H1 (cell line): ENCODE data around the gene DPF3. TPM values are rescaled to one million over a fixed set of nuclear protein-coding genes. Genes with fewer than 3 reads are reported as not detected.

Source experiments
- CTCF ChIA-PET: fragments of 300-600 bp; sonication (Branson Sonifier 250); formaldehyde crosslinking; loops from one replicate; lab custom pipeline; 2021; ENCODE audit not compliant: partially characterized antibody; lab: Charles Lee
- POLR2A ChIA-PET: fragments of 300-600 bp; sonication (Branson Sonifier 250); formaldehyde crosslinking; loops from one replicate; lab custom pipeline; 2021; ENCODE audit warnings: inconsistent platforms; ENCODE audit not compliant: partially characterized antibody; lab: Charles Lee
- DNase-seq, 2 experiments: peaks; one replicate each; pipeline versions ENCODE4 v3.0.0 to v3.0.0-alpha.2; 2010 to 2022; ENCODE audit warnings: low spot score in 2 of 2, low read depth in 1 of 2, mixed read lengths in 1 of 2
- FAIRE-seq: peaks from 2 replicates; lab custom pipeline; 2011; peaks lifted over from hg19 to GRCh38; lab: Jason Lieb, UNC
- H2AFZ ChIP-seq: 2 replicates; pipeline ENCODE4 v1.8.1; 2012; ENCODE audit warnings: low read length, inconsistent platforms
- H2AK5ac ChIP-seq: 2 replicates; pipeline ENCODE4 v1.6.1; 2013; ENCODE audit warnings: low read depth, low read length
- H2BK120ac ChIP-seq: replicated peaks from 2 replicates; pipeline ENCODE3; 2013; ENCODE audit warnings: low read depth, low read length, inconsistent platforms
- H2BK12ac ChIP-seq: 2 replicates; pipeline ENCODE4 v1.6.1; 2013; ENCODE audit warnings: low read depth, low read length
- H2BK15ac ChIP-seq: 2 replicates; pipeline ENCODE4 v1.6.1; 2013; ENCODE audit warnings: low read length
- H2BK20ac ChIP-seq: 2 replicates; pipeline ENCODE4 v1.6.1; 2013; ENCODE audit warnings: low read length
- H2BK5ac ChIP-seq: 2 replicates; pipeline ENCODE4 v1.6.1; 2013; ENCODE audit warnings: low read depth, low read length
- H3K14ac ChIP-seq: 2 replicates; pipeline ENCODE4 v1.6.1; 2013; ENCODE audit warnings: inconsistent platforms; ENCODE audit not compliant: insufficient read length
- H3K18ac ChIP-seq: 2 replicates; pipeline ENCODE4 v1.6.1; 2013; ENCODE audit warnings: low read length; ENCODE audit errors: extremely low read depth
- H3K23ac ChIP-seq: 2 replicates; pipeline ENCODE4 v1.6.1; 2013; ENCODE audit warnings: inconsistent platforms; ENCODE audit not compliant: insufficient read length
- H3K23me2 ChIP-seq: 2 replicates; pipeline ENCODE4 v1.6.1; 2013; ENCODE audit warnings: low read depth, low read length
- H3K27ac ChIP-seq: 2 replicates; pipeline ENCODE4 v1.6.1; 2011; ENCODE audit warnings: low read depth, low read length, inconsistent platforms
- H3K27me3 ChIP-seq, 4 experiments: replicated peaks in 1 of 4; 1 replicate in 1 of 4; 2 replicates in 3 of 4; pipeline versions ENCODE4 v1.6.1 to v1.8.1; 2011 to 2013; ENCODE audit warnings: low read length in 3 of 4, mild to moderate bottlenecking in 3 of 4, inconsistent platforms in 2 of 4, mixed read lengths in 2 of 4, moderate library complexity in 1 of 4; ENCODE audit not compliant: control insufficient read depth in 3 of 4, insufficient read depth in 3 of 4; ENCODE audit errors: extremely low read depth in 1 of 4
- H3K36me3 ChIP-seq, 4 experiments: 2 replicates each; pipeline versions ENCODE4 v1.6.1 to v1.8.1; 2011 to 2013; ENCODE audit warnings: mild to moderate bottlenecking in 4 of 4, low read length in 3 of 4, moderate library complexity in 2 of 4, control low read depth in 1 of 4, inconsistent platforms in 1 of 4; ENCODE audit not compliant: insufficient read depth in 4 of 4, control insufficient read depth in 2 of 4
- H3K4ac ChIP-seq: replicated peaks from 2 replicates; pipeline ENCODE3; 2013; ENCODE audit warnings: low read length, low read depth, mixed read lengths, inconsistent platforms; ENCODE audit not compliant: insufficient read length
- H3K4me1 ChIP-seq, 4 experiments: replicated peaks in 1 of 4; 1 replicate in 1 of 4; 2 replicates in 3 of 4; pipeline versions ENCODE4 v1.6.1 to v1.8.1; 2011 to 2013; ENCODE audit warnings: low read length in 3 of 4, inconsistent platforms in 2 of 4, mixed read lengths in 1 of 4; ENCODE audit not compliant: insufficient read depth in 4 of 4, control insufficient read depth in 3 of 4
- H3K4me2 ChIP-seq, 2 experiments: 2 replicates each; pipeline versions ENCODE4 v1.6.1 to v1.8.1; 2011 to 2013; ENCODE audit warnings: low read depth in 2 of 2, low read length in 2 of 2, control low read depth in 1 of 2, inconsistent platforms in 1 of 2, mild to moderate bottlenecking in 1 of 2; ENCODE audit not compliant: insufficient read depth in 1 of 2
- H3K4me3 ChIP-seq, 4 experiments: fragments of 200-600, 300-600 bp in 1 of 4; sonication (generic), shearing (Covaris generic), sonication (Bioruptor Twin) in 1 of 4; 2 replicates each; pipeline versions ENCODE4 v1.5.1 to v1.8.1; 2011 to 2016; ENCODE audit warnings: low read length in 4 of 4, low read depth in 3 of 4, control low read depth in 2 of 4, inconsistent platforms in 2 of 4, mild to moderate bottlenecking in 2 of 4, mixed read lengths in 1 of 4, moderate library complexity in 1 of 4; ENCODE audit not compliant: insufficient read depth in 2 of 4; ENCODE audit errors: extremely low read depth in 1 of 4
- H3K56ac ChIP-seq: replicated peaks from 2 replicates; pipeline ENCODE3; 2013; ENCODE audit warnings: low read depth, mild to moderate bottlenecking, mixed read lengths, low read length, inconsistent platforms; ENCODE audit not compliant: insufficient read length
- H3K79me1 ChIP-seq: 2 replicates; pipeline ENCODE4 v1.6.1; 2013; ENCODE audit warnings: low read depth, low read length, control low read depth
- H3K79me2 ChIP-seq, 2 experiments: 2 replicates each; pipeline versions ENCODE4 v1.6.1 to v1.8.1; 2012 to 2013; ENCODE audit warnings: low read length in 2 of 2, mild to moderate bottlenecking in 2 of 2, inconsistent platforms in 1 of 2; ENCODE audit not compliant: insufficient read depth in 2 of 2, control insufficient read depth in 1 of 2
- H3K9ac ChIP-seq, 4 experiments: replicated peaks in 1 of 4; 1 replicate in 1 of 4; 2 replicates in 3 of 4; pipeline versions ENCODE4 v1.6.1 to v1.8.1; 2011 to 2013; ENCODE audit warnings: low read depth in 3 of 4, low read length in 3 of 4, control low read depth in 2 of 4, mild to moderate bottlenecking in 2 of 4, moderate library complexity in 2 of 4, inconsistent platforms in 1 of 4; ENCODE audit errors: extremely low read depth in 1 of 4
- H3K9me3 ChIP-seq, 2 experiments: 2 replicates each; pipeline versions ENCODE4 v1.6.1 to v1.8.1; 2012 to 2013; ENCODE audit warnings: mild to moderate bottlenecking in 2 of 2, moderate library complexity in 2 of 2, control low read depth in 1 of 2, inconsistent platforms in 1 of 2, low read depth in 1 of 2, low read length in 1 of 2, mixed read lengths in 1 of 2; ENCODE audit not compliant: insufficient read depth in 2 of 2
- H4K20me1 ChIP-seq, 2 experiments: replicated peaks in 1 of 2; 2 replicates each; pipeline versions ENCODE3 to v1.8.1; 2011 to 2013; ENCODE audit warnings: inconsistent platforms in 2 of 2, low read length in 2 of 2, mild to moderate bottlenecking in 1 of 2; ENCODE audit not compliant: insufficient read depth in 2 of 2, control insufficient read depth in 1 of 2
- H4K5ac ChIP-seq: 2 replicates; pipeline ENCODE4 v1.6.1; 2013; ENCODE audit warnings: low read length, low read depth, mixed read lengths, inconsistent platforms; ENCODE audit not compliant: insufficient read length
- H4K8ac ChIP-seq: 2 replicates; pipeline ENCODE4 v1.8.0; 2013; ENCODE audit warnings: mild to moderate bottlenecking, moderate library complexity, low read length, inconsistent platforms; ENCODE audit not compliant: insufficient read depth; ENCODE audit errors: extremely low read depth
- H4K91ac ChIP-seq: replicated peaks from 2 replicates; pipeline ENCODE3; 2013; ENCODE audit warnings: low read length, mixed read lengths, inconsistent platforms; ENCODE audit not compliant: insufficient read length
- CTBP2 ChIP-seq: IDR thresholded peaks from 2 replicates; pipeline ENCODE4 v1.7.0; 2011; ENCODE audit warnings: borderline replicate concordance, mild to moderate bottlenecking, moderate library complexity, mixed read lengths, low read length; ENCODE audit not compliant: insufficient read depth, insufficient read length
- EZH2 ChIP-seq: fragments of 200-600 bp; sonication (generic); IDR thresholded peaks from 2 replicates; pipeline ENCODE4 v1.7.1; 2012; ENCODE audit warnings: low read depth, mild to moderate bottlenecking, moderate library complexity, low read length, inconsistent platforms; ENCODE audit not compliant: severe bottlenecking
- GABPA ChIP-seq: IDR thresholded peaks from 2 replicates; pipeline ENCODE4 v1.6.1; 2011; ENCODE audit warnings: mild to moderate bottlenecking, low read length, moderate library complexity, borderline replicate concordance; ENCODE audit not compliant: insufficient read depth
- GTF2F1 ChIP-seq: IDR thresholded peaks from 2 replicates; pipeline ENCODE4 v1.6.1; 2012; ENCODE audit warnings: low read depth, low read length, improper control_type of control experiment, borderline replicate concordance
- JUND ChIP-seq: IDR thresholded peaks from 2 replicates; pipeline ENCODE4 v1.6.1; 2011; ENCODE audit warnings: mild to moderate bottlenecking, improper control_type of control experiment, low read length
- KDM1A ChIP-seq: fragments of 200-600, 300-600 bp; sonication (generic); IDR thresholded peaks from 2 replicates; pipeline ENCODE4 v1.7.1; 2016; ENCODE audit warnings: mild to moderate bottlenecking, low read length, borderline replicate concordance
- KDM4A ChIP-seq: IDR thresholded peaks from one replicate; pipeline ENCODE4 v1.7.1; 2012; ENCODE audit warnings: low read depth, mild to moderate bottlenecking, moderate library complexity, low read length, inconsistent platforms; ENCODE audit not compliant: severe bottlenecking
- PHF8 ChIP-seq: fragments of 200-600 bp; sonication (generic); conservative IDR thresholded peaks from 2 replicates; pipeline ENCODE4 v1.7.1; 2012; ENCODE audit warnings: low read depth, mild to moderate bottlenecking, inconsistent platforms, low read length, moderate library complexity
- SIN3A ChIP-seq, 2 experiments: IDR thresholded peaks in 1 of 2; conservative IDR thresholded peaks in 1 of 2; 2 replicates each; pipeline ENCODE4 v1.6.1; 2011 to 2012; ENCODE audit warnings: low read length in 2 of 2, improper control_type of control experiment in 1 of 2, low read depth in 1 of 2, mild to moderate bottlenecking in 1 of 2
- SUZ12 ChIP-seq: fragments of 200-600 bp; sonication (generic); IDR thresholded peaks from 2 replicates; pipeline ENCODE4 v1.6.1; 2012; ENCODE audit warnings: mild to moderate bottlenecking, inconsistent platforms, low read length, moderate library complexity, mixed read lengths
- TAF7 ChIP-seq: optimal IDR thresholded peaks from 2 replicates; pipeline ENCODE3; 2011; ENCODE audit warnings: low read depth, mild to moderate bottlenecking, inconsistent platforms, low read length, moderate library complexity, borderline replicate concordance
- TCF12 ChIP-seq: IDR thresholded peaks from 2 replicates; pipeline ENCODE4 v1.6.1; 2011; ENCODE audit warnings: low read depth, mild to moderate bottlenecking, low read length
- YY1 ChIP-seq: IDR thresholded peaks from 2 replicates; pipeline ENCODE4 v1.6.1; 2011; ENCODE audit warnings: low read depth, mild to moderate bottlenecking, low read length
- ZNF274 ChIP-seq: IDR thresholded peaks from 2 replicates; pipeline ENCODE4 v1.7.0; 2012; ENCODE audit warnings: low read length, borderline replicate concordance; ENCODE audit errors: extremely low read depth
- WGBS, 2 experiments: shearing (Covaris generic) in 1 of 2; methylation state at CpG; one replicate each; pipeline versions ENCODE4 v1.1.6 to v1.1.7; 2013 to 2015; ENCODE audit warnings: low lambda C conversion rate in 2 of 2, mixed read lengths in 2 of 2, inconsistent platforms in 1 of 2, low coverage in 1 of 2, missing lambda C conversion rate in 1 of 2; ENCODE audit not compliant: insufficient replicate concordance in 2 of 2, insufficient coverage in 1 of 2, insufficient read length in 1 of 2; ENCODE audit errors: extremely low coverage in 1 of 2, missing lambda C conversion rate in 1 of 2; 5-methylcytosine and 5-hydroxymethylcytosine counted together
- polyA plus RNA-seq, 7 experiments: library from polyadenylated mRNA; depleted of rRNA in 3 of 7; stranded (reverse) in 5 of 7; unstranded in 2 of 7; fragments of >200 nt in 5 of 7; fragments of 200-250 nt in 2 of 7; gene quantifications; 1 replicate in 5 of 7; 2 replicates in 1 of 7; 4 replicates in 1 of 7; pipeline versions ENCODE4 v1.2.1 to v1.2.3, GENCODE V29; 2011 to 2013; ENCODE audit warnings: missing spikeins in 2 of 7, mixed read lengths in 2 of 7
- total RNA-seq: library from RNA; stranded (reverse); fragmentation: NEBNext Ultra II Directional; extraction: Animal tissue kit (Norgen Biotek cat#: 25700); gene quantifications from 2 replicates; pipeline ENCODE4 v1.2.1, GENCODE V29; 2021

The DPF3 gene
- total and polyA plus RNA-seq, 2 of the 8 experiments (the other 6 are each of a cell fraction or from before 2014, with no cell fraction given): 0.19 TPM; not detected in 1

DNA sequence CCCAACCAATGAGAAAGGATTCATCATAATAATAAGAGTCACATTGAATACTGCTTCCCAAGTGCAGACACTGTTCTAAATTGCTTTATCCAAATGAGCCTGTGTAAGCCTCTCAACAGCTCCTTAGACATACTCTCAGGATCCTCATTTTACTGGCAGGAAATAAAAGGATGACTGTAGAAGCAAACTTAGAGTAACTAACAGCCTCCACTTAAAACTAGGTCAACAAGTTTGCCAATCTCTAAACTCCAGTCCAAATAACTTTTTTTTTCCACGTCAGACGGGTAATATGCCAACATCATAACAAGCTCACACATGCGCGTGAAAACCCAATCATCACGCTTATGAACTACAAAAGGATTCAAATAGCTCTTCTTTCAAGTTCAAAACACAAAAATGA, 15.3 kb upstream of the DPF3 start:
- CTCF ChIA-PET: interaction anchor here (0.7 to 1.8 kb wide), 9 partner anchors 11 to 460 kb away, joined by 3 to 10 read pairs (median 4); no protein-coding TSS in a partner anchor
- H2AFZ ChIP-seq: no peak overlapping the region
- TF ChIP-seq KDM1A (no peak), TAF7 (no peak), TCF12 (no peak), KDM4A (no peak), GABPA (no peak), SUZ12 (no peak), EZH2 (no peak), PHF8 (no peak), JUND (no peak), GTF2F1 (no peak), CTBP2 (no peak), SIN3A (conservative IDR thresholded peaks at IDR 0.05 in 1 of 2, IDR thresholded peaks at IDR 0.05 in 1 of 2; ENCODE audit: low read depth in 1 of 2, low read length in 2 of 2) (no peak), ZNF274 (no peak), YY1 (no peak)

More for the DNA sequence above, 15.3 kb upstream of the DPF3 start:
- Histone ChIP-seq H3K9me3 (no peaks in the 10 kb centered on the region), H3K79me2 (no peaks in the 10 kb centered on the region), H3K36me3 (no peaks in the 10 kb centered on the region), H3K23me2 (no peaks in the 10 kb centered on the region), H4K5ac (no peak overlapping the region), H3K14ac (no peak overlapping the region), H3K4me2 (no peak overlapping the region), H3K18ac (no peak overlapping the region), H2BK5ac (no peak overlapping the region), H2BK20ac (no peak overlapping the region), H3K4ac (no peak overlapping the region), H4K20me1 (no peaks in the 10 kb centered on the region), H3K23ac (no peak overlapping the region), H3K79me1 (no peaks in the 10 kb centered on the region), H3K27ac (no peak overlapping the region), H3K4me1 (peaks cover 0 to 11% (median 0%) of the 10 kb centered on the region in 4 experiments; a peak in 3 of 7 replicates), H2BK15ac (no peak overlapping the region), H3K27me3 (no peaks in the 10 kb centered on the region), H4K8ac (no peak overlapping the region), H2BK120ac (no peak overlapping the region), H2AK5ac (no peak overlapping the region), H2BK12ac (no peak overlapping the region), H3K4me3 (no peak overlapping the region), H4K91ac (no peak overlapping the region), H3K56ac (no peak overlapping the region), H3K9ac (no peak overlapping the region)
- POLR2A ChIA-PET: interaction anchor here (0.6 kb wide), 1 partner anchor 928 kb away, joined by 3 read pairs; no protein-coding TSS in a partner anchor
- WGBS, 2 experiments: 88% methylated on average over 5 of the region's 5 CpGs; no CpG with 5 or more reads in 1 of the 2 experiments
- DNase-seq (no peak), FAIRE-seq (no peak)
